ENCODE measurements around the gene SEC14L3.

SEC14L3 gene

DNA sequence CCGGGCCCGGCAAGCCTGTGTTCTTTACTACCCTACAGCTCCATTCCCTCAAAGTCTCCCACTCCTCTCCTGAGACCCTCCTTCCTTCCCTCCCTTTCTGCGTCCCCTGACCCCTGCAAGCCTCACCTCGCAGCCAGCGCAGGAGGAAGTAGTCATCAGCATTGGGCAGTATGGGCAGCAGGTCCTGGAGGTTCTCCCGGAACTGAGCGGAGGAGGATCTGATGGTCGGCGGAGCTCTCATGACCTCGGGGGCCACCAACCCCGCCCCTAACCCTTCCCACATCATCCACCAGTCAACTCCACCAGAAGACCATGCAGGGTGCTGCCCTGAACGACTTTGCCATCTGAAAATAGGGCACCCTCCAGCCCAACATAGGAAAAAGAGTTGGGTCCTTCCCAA lies 31.7 kb upstream of the SEC14L3 start:
- no peak overlapping the region for H3K4me3 ChIP-seq (ENCODE audit: low read depth, low read length)
- DNase-seq (ENCODE audit: low read depth) = no peak
- no peak for TF ChIP-seq POLR2A (IDR thresholded peaks at IDR 0.05; ENCODE audit: extremely low read depth, insufficient read length)
- no peak for TF ChIP-seq MYC (IDR thresholded peaks at IDR 0.05; ENCODE audit: low read depth, low read length)
- TF ChIP-seq, protein P1, sequence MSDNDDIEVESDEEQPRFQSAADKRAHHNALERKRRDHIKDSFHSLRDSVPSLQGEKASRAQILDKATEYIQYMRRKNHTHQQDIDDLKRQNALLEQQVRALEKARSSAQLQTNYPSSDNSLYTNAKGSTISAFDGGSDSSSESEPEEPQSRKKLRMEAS (IDR thresholded peaks at IDR 0.05; ENCODE audit: low read depth, low read length) = no peak
- TF ChIP-seq, protein P2, sequence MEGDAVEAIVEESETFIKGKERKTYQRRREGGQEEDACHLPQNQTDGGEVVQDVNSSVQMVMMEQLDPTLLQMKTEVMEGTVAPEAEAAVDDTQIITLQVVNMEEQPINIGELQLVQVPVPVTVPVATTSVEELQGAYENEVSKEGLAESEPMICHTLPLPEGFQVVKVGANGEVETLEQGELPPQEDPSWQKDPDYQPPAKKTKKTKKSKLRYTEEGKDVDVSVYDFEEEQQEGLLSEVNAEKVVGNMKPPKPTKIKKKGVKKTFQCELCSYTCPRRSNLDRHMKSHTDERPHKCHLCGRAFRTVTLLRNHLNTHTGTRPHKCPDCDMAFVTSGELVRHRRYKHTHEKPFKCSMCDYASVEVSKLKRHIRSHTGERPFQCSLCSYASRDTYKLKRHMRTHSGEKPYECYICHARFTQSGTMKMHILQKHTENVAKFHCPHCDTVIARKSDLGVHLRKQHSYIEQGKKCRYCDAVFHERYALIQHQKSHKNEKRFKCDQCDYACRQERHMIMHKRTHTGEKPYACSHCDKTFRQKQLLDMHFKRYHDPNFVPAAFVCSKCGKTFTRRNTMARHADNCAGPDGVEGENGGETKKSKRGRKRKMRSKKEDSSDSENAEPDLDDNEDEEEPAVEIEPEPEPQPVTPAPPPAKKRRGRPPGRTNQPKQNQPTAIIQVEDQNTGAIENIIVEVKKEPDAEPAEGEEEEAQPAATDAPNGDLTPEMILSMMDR (IDR thresholded peaks at IDR 0.05; ENCODE audit: low read depth, low read length) = no peak

DNA sequence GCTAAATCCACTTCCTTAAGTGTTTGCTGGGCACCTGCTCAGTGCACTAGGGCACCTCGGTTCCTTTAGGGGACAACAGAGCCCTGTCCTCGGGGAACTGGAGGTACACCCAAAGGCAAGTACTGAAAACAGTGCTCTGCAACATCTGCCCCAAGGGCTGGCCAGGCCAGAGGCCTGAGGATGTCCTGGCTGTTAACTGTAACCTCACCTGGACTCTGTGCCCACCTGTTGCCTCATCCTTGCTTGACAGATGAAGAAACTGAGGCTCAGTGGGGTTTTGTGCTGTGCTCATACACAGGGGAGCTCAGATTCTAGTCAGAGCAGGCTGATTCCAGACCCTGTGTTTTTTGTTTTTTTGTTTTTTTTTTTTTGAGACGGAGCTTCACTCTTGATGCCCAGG lies 31.1 kb upstream of the SEC14L3 start:
- TF ChIP-seq, protein P1 (IDR thresholded peaks at IDR 0.05; ENCODE audit: low read depth, low read length) = no peak
- TF ChIP-seq, protein P2 (IDR thresholded peaks at IDR 0.05; ENCODE audit: low read depth, low read length) = no peak
- TF ChIP-seq MYC (IDR thresholded peaks at IDR 0.05; ENCODE audit: low read depth, low read length) (no peak), POLR2A (IDR thresholded peaks at IDR 0.05; ENCODE audit: extremely low read depth, insufficient read length) (no peak)
- H3K4me3 ChIP-seq (ENCODE audit: low read depth, low read length) = no peak overlapping the region
- no peak for DNase-seq (ENCODE audit: low read depth)

DNA sequence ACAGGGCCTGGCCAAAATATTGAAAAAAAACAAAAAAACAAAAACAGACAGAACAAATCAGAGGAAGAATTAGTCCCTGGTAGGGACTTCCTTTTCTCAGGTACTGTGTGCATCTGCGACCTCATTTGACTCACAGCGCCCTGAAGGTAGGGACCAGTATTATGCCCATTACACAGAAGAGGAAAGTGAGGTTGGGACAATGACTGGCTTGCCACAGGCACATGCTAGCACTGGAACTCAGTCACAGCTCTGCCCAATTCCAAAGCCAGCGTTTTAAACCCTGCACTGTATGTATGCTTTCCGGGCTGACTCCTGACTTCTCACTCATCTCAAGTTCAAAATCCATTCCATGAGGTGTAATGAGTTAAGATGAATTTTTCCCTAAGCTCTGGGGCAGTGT lies 30.3 kb upstream of the SEC14L3 start:
- DNase-seq (ENCODE audit: low read depth) = no peak
- no peak overlapping the region for H3K4me3 ChIP-seq (ENCODE audit: low read depth, low read length)
- no peak for TF ChIP-seq MYC (IDR thresholded peaks at IDR 0.05; ENCODE audit: low read depth, low read length)
- TF ChIP-seq, protein P1 (IDR thresholded peaks at IDR 0.05; ENCODE audit: low read depth, low read length) = no peak

DNA sequence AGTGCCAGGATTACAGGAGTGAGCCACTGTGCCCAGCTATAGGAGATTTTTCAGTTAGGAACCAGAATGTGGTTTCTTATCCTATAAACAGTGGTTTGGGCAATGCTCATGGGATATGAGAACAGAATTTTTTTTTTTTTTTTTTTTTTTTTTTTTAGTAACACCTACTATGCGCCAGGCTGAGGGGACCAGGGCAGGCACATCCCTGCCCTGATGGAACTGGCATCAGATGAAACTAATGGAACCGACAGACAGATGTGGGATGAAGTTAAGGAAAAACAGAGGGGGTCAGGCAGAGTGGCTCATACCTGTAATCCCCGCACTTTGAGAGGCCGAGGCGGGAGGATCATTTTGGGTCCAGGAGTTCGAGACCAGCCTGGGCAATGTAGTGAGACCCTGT lies 28.8 kb upstream of the SEC14L3 start:
- no peak for DNase-seq (ENCODE audit: low read depth)
- TF ChIP-seq, protein P2 (IDR thresholded peaks at IDR 0.05; ENCODE audit: low read depth, low read length) = no peak
- TF ChIP-seq POLR2A (IDR thresholded peaks at IDR 0.05; ENCODE audit: extremely low read depth, insufficient read length) = no peak
- TF ChIP-seq, protein P1 (IDR thresholded peaks at IDR 0.05; ENCODE audit: low read depth, low read length) = no peak
- no peak for TF ChIP-seq MYC (IDR thresholded peaks at IDR 0.05; ENCODE audit: low read depth, low read length)
- no peak overlapping the region for H3K4me3 ChIP-seq (ENCODE audit: low read depth, low read length)

DNA sequence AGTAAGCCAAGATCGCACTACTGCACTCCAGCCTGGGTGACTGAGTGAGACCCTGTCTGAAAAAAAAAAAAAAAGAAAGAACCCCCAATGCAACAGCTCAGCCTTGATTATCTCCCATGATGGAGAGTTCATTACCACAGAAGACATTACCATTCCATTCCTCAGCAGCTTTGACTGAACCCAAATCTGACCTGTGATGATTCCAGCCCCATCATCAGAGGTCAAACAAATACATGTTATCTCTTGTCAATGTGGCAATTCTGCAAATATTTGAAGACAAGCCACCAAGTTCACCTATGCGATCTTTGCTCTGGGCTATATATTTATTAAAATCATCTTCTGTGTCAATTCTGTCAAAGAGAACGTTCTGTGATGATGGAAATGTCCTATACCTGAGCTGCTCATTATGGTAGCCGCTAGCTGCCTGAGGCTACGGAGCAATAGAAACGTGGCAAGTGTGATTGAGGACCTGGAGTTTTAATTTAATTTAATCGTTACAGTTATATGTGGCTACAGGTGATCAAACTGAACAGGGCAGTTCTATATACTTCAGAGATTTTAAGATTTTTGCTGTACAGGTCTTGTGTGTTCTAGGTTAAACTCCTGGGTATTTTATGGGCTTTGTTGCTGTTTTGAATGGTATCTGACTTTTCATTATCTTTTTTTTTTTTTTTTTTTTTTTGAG lies 25.8 kb upstream of the SEC14L3 start:
- TF ChIP-seq MYC (IDR thresholded peaks at IDR 0.05; ENCODE audit: low read depth, low read length) = no peak
- no peak for TF ChIP-seq POLR2A (IDR thresholded peaks at IDR 0.05; ENCODE audit: extremely low read depth, insufficient read length)
- TF ChIP-seq, protein P1 (IDR thresholded peaks at IDR 0.05; ENCODE audit: low read depth, low read length) = no peak
- TF ChIP-seq, protein P2 (IDR thresholded peaks at IDR 0.05; ENCODE audit: low read depth, low read length) = no peak
- DNase-seq (ENCODE audit: low read depth) = no peak
- H3K4me3 ChIP-seq (ENCODE audit: low read depth, low read length) = no peak overlapping the region

DNA sequence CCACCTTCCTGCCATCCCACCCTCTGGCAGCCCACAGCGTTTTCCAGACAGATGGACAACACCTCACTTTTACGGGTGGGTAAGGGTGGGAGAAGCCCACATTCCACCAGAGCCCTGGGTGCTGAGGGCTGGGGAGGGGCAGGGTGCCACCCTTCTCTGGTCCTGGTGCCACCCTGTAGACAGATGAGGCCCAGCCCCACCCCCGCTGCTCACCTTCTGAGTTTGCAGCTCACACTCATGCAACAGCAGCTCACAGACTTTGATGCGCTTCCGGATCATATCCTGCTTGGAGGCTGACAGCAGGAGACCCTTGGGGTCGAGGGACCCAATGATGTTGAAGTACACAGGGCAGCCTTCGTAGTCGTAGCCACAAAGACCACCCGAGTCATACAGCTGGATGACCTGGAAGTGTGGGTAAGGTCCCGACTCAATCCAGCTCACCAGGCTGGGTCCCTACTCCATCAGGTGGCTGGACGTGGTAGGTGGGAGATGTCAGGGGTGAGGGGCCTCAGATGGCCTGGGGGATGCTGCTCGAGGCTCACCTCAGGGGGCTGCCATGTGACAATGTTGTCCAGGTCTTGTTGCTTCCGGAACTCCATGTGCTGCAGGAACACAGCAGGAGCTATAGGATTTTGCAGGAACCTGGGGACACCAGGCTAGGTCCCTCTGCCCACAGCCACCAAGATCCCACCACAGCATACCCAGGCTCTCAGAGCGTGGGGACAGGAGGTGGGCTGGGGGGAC lies 23.4 kb upstream of the SEC14L3 start:
- no peak for DNase-seq (ENCODE audit: low read depth)
- H3K4me3 ChIP-seq (ENCODE audit: low read depth, low read length) = no peak overlapping the region

More for the DNA sequence above, 23.4 kb upstream of the SEC14L3 start:
- TF ChIP-seq, protein P2 (IDR thresholded peaks at IDR 0.05; ENCODE audit: low read depth, low read length) = no peak
- TF ChIP-seq, protein P1 (IDR thresholded peaks at IDR 0.05; ENCODE audit: low read depth, low read length) = no peak
- TF ChIP-seq MYC (IDR thresholded peaks at IDR 0.05; ENCODE audit: low read depth, low read length) = no peak
